ENCODE measurements around the gene ERVH48-1. TPM values are rescaled to one million over a fixed set of nuclear protein-coding genes. Genes with fewer than 3 reads are reported as not detected.
"Not testable (repeated sequence)": the region's sequence is repeated elsewhere in the genome, so short reads cannot be mapped to it uniquely, and the experiment has no call there.

The ERVH48-1 gene
- total RNA-seq, 4 donors from 2014 or later = not detected

- H3K4me3 ChIP-seq; H3K27ac ChIP-seq; intact Hi-C loops (cut with DNase I; ENCODE audit: low total_unique reads); DNase-seq; H3K4me1 ChIP-seq; H3K27me3 ChIP-seq; ATAC-seq; H3K9me3 ChIP-seq; H3K36me3 ChIP-seq; in situ Hi-C loops (cut with MboI; ENCODE audit: low sequenced_read_pairs in 4 of 4): not testable (repeated sequence)
Measured at GRCh38 chr21:42933137-42933970, 7.9 kb upstream of the ERVH48-1 start.

- in situ Hi-C loops (cut with MboI; ENCODE audit: low sequenced_read_pairs in 4 of 4); H3K36me3 ChIP-seq; H3K9me3 ChIP-seq; ATAC-seq; H3K27me3 ChIP-seq; H3K27ac ChIP-seq; H3K4me3 ChIP-seq; H3K4me1 ChIP-seq; intact Hi-C loops (cut with DNase I; ENCODE audit: low total_unique reads): not testable (repeated sequence)
- peak in 1 of 2 donors; percentile 5 for DNase-seq
Measured at GRCh38 chr21:42932378-42933136, 7.1 kb upstream of the ERVH48-1 start.

GRCh38 chr21:42931560-42932235 lies 6.3 kb upstream of the ERVH48-1 start:
- intact Hi-C loops (cut with DNase I; ENCODE audit: low total_unique reads) = no loop called here
- in situ Hi-C loops (cut with MboI; ENCODE audit: low sequenced_read_pairs in 4 of 4) = no loop called here

GRCh38 chr21:42929969-42930368 lies 4.5 kb upstream of the ERVH48-1 start:
- Histone ChIP-seq H3K4me3 (no peak overlapping the region), H3K4me1 (no peaks in the 10 kb centered on the region), H3K9me3 (no peaks in the 10 kb centered on the region), H3K36me3 (no peaks in the 10 kb centered on the region), H3K27ac (no peak overlapping the region), H3K27me3 (no peaks in the 10 kb centered on the region)
- TF ChIP-seq CTCF (IDR thresholded peaks at IDR 0.05 in 4 of 5, conservative IDR thresholded peaks at IDR 0.05 in 1 of 5) (no peak), POLR2A (IDR thresholded peaks at IDR 0.05) (no peak)
- DNase-seq (no peak), ATAC-seq (no peak)
- intact Hi-C loops (cut with DNase I; ENCODE audit: low total_unique reads) (no loop called here), in situ Hi-C loops (cut with MboI; ENCODE audit: low sequenced_read_pairs in 4 of 4) (no loop called here)

More at GRCh38 chr21:42931560-42932235, 6.3 kb upstream of the ERVH48-1 start:
- ATAC-seq = no peak
- no peaks in the 10 kb centered on the region for H3K4me1 ChIP-seq
- no peaks in the 10 kb centered on the region for H3K9me3 ChIP-seq
- TF ChIP-seq POLR2A (IDR thresholded peaks at IDR 0.05) (no peak), CTCF (IDR thresholded peaks at IDR 0.05 in 4 of 5, conservative IDR thresholded peaks at IDR 0.05 in 1 of 5) (no peak)
- no peak overlapping the region for H3K4me3 ChIP-seq
- H3K27me3 ChIP-seq = no peaks in the 10 kb centered on the region
- DNase-seq = no peak
- no peaks in the 10 kb centered on the region for H3K36me3 ChIP-seq
- no peak overlapping the region for H3K27ac ChIP-seq

GRCh38 chr21:42927474-42928200 lies 2.2 kb upstream of the ERVH48-1 start:
- intact Hi-C loops (cut with DNase I; ENCODE audit: low total_unique reads); H3K36me3 ChIP-seq; H3K27me3 ChIP-seq; ATAC-seq; in situ Hi-C loops (cut with MboI; ENCODE audit: low sequenced_read_pairs in 4 of 4); H3K4me1 ChIP-seq; H3K4me3 ChIP-seq; H3K27ac ChIP-seq; H3K9me3 ChIP-seq: not testable (repeated sequence)
- DNase-seq = peak in 1 of 2 donors; percentile 8

Data from gastrocnemius medialis (tissue), 4 donors.